ENCODE measurements around the gene ANO8. TPM values are rescaled to one million over a fixed set of nuclear protein-coding genes. Genes with fewer than 3 reads are reported as not detected.
A peak's percentile ranks its signal among the peaks of the same experiment; 100 is the strongest.

ANO8 gene
- total and polyA plus RNA-seq, 2 of the 13 experiments (the other 11 are each of a cell fraction or from before 2014, with no cell fraction given): 1.8 to 3.5 TPM

- TF ChIP-seq ZBTB7B (CRISPR knock-in tag; IDR thresholded peaks at IDR 0.05) (0 out of 2 replicates have a peak, but pooled peaks have one; percentile 48), ZNF446 (CRISPR knock-in tag; IDR thresholded peaks at IDR 0.05) (no peak), ZNF432 (CRISPR knock-in tag; IDR thresholded peaks at IDR 0.05; ENCODE audit: borderline replicate concordance) (no peak), ATF7-NPFF (CRISPR knock-in tag; IDR thresholded peaks at IDR 0.05; ENCODE audit: low read depth) (peak; percentile 58; the same call in 1 of the 2 replicates), ZNF235 (CRISPR knock-in tag; IDR thresholded peaks at IDR 0.05; ENCODE audit: borderline replicate concordance) (peak; percentile 52; the same call in 1 of the 2 replicates), SMAD1 (CRISPR knock-in tag; IDR thresholded peaks at IDR 0.05; ENCODE audit: borderline replicate concordance, low read depth) (peak; percentile 78; the same call in 1 of the 2 replicates), ZNF333 (CRISPR knock-in tag; IDR thresholded peaks at IDR 0.05; ENCODE audit: borderline replicate concordance) (peak; percentile 54; the same call in 1 of the 2 replicates), ZNF343 (CRISPR knock-in tag; IDR thresholded peaks at IDR 0.05) (peak; percentile 75; the same call in 1 of the 2 replicates), TFDP1 (CRISPR knock-in tag; IDR thresholded peaks at IDR 0.05; ENCODE audit: borderline replicate concordance) (peak; percentile 59; the same call in 1 of the 2 replicates), SIX4 (CRISPR knock-in tag; IDR thresholded peaks at IDR 0.05) (no peak), FOXA3 (CRISPR knock-in tag; IDR thresholded peaks at IDR 0.05) (no peak), ZNF761 (CRISPR knock-in tag; conservative IDR thresholded peaks at IDR 0.05) (0 out of 2 replicates have a peak, but pooled peaks have one; percentile 38), RAD21 (CRISPR knock-in tag; IDR thresholded peaks at IDR 0.05) (peak; percentile 98), ATF6 (CRISPR knock-in tag; conservative IDR thresholded peaks at IDR 0.05) (no peak), THAP11 (CRISPR knock-in tag; IDR thresholded peaks at IDR 0.05) (peak; percentile 55), TRAFD1 (CRISPR knock-in tag; IDR thresholded peaks at IDR 0.05; ENCODE audit: borderline replicate concordance) (no peak), ZNF598 (CRISPR knock-in tag; IDR thresholded peaks at IDR 0.05; ENCODE audit: borderline replicate concordance) (peak; percentile 55; the same call in 1 of the 2 replicates), NFATC3 (CRISPR knock-in tag; IDR thresholded peaks at IDR 0.05) (no peak), CSRNP1 (CRISPR knock-in tag; IDR thresholded peaks at IDR 0.05) (peak; percentile 33; the same call in 1 of the 2 replicates)
These were observed 52.0 kb downstream of the ANO8 start (continued) for GRCh38 chr19:17282488-17283125.
